GM18499 (cell line): Measurements from ENCODE around the gene UNC5B.

Experiments
- ATAC-seq: cut with Tn5 transposase; IDR thresholded peaks from one replicate; pipeline ENCODE4 v1.9.1; 2021; ENCODE audit warnings: moderate number of reproducible peaks; ENCODE audit not compliant: insufficient read depth, unreplicated experiment

Gene UNC5B

GRCh38 chr10:71309919-71310318 is 97.5 kb downstream of the UNC5B start:
- ATAC-seq, result no peak

GRCh38 chr10:71312220-71312619 is 99.8 kb downstream of the UNC5B start:
- ATAC-seq, result no peak

GRCh38 chr10:71312811-71313789 is 100.7 kb downstream of the UNC5B start:
- no peak for ATAC-seq

- no peak for ATAC-seq
These were observed 101.8 kb downstream of the UNC5B start for GRCh38 chr10:71314028-71314693.

- no peak for ATAC-seq
These were observed 102.4 kb downstream of the UNC5B start for GRCh38 chr10:71314694-71315225.

- ATAC-seq, result no peak
These were observed 103.9 kb downstream of the UNC5B start for GRCh38 chr10:71316056-71316785.

GRCh38 chr10:71316786-71317160 is 104.4 kb downstream of the UNC5B start:
- no peak for ATAC-seq

GRCh38 chr10:71317739-71318138 is 105.4 kb downstream of the UNC5B start:
- ATAC-seq, result no peak

- ATAC-seq, result peak; percentile 61
These were observed 106.9 kb downstream of the UNC5B start, which contains the start of gene SLC29A3 for GRCh38 chr10:71319042-71319799. Gene SLC29A3, plus strand, starts transcription at chr10:71319259. Its CDS starts 51 bp downstream, at chr10:71319310.

- ATAC-seq, result no peak
These were observed 107.5 kb downstream of the UNC5B start for GRCh38 chr10:71319800-71320392.

- ATAC-seq, result no peak
These were observed 108.2 kb downstream of the UNC5B start for GRCh38 chr10:71320592-71320991.

GRCh38 chr10:71321386-71321785 is 109.0 kb downstream of the UNC5B start:
- no peak for ATAC-seq

GRCh38 chr10:71323407-71323806 is 111.0 kb downstream of the UNC5B start:
- ATAC-seq, result no peak

- ATAC-seq, result no peak
These were observed 112.4 kb downstream of the UNC5B start for GRCh38 chr10:71324743-71325142.

GRCh38 chr10:71325267-71325666 is 112.9 kb downstream of the UNC5B start:
- ATAC-seq, result no peak

GRCh38 chr10:71326464-71326881 is 114.1 kb downstream of the UNC5B start:
- no peak for ATAC-seq

- no peak for ATAC-seq
These were observed 118.5 kb downstream of the UNC5B start for GRCh38 chr10:71330789-71331404.

GRCh38 chr10:71331736-71332135 is 119.4 kb downstream of the UNC5B start:
- ATAC-seq, result no peak

GRCh38 chr10:71332466-71332865 is 120.1 kb downstream of the UNC5B start:
- no peak for ATAC-seq
